Heart left ventricle (tissue), 16 donors: ENCODE data around the gene HSPA4. TPM values are rescaled to one million over a fixed set of nuclear protein-coding genes. Genes with fewer than 3 reads are reported as not detected.

Source experiments
- ATAC-seq, 4 donors: fragments of 200-7000 bp; cut with Tn5 transposase; one replicate each; pipeline ENCODE4 v1.9.1; 2020 to 2022; ENCODE audit warnings: moderate library complexity in 4 of 4, mild to moderate bottlenecking in 3 of 4, moderate number of reproducible peaks in 1 of 4
- DNase-seq, 5 donors: peaks; one replicate each; pipeline ENCODE4 v3.0.0-alpha.2; 2020
- H3K27ac ChIP-seq, 12 donors: fragments of 200-600 bp; sonication (generic) in 4 of 12; one replicate each; pipeline versions ENCODE4 v1.5.0 to v1.8.0; 2016 to 2022; ENCODE audit warnings: mild to moderate bottlenecking in 2 of 12
- H3K27me3 ChIP-seq, 9 donors: fragments of 200-600 bp; sonication (generic) in 2 of 9; one replicate each; pipeline versions ENCODE4 v1.5.1 to v1.8.0; 2016 to 2022; ENCODE audit warnings: mild to moderate bottlenecking in 3 of 9
- H3K36me3 ChIP-seq, 9 donors: fragments of 200-600 bp; sonication (generic) in 2 of 9; one replicate each; pipeline versions ENCODE4 v1.5.0 to v1.8.0; 2018 to 2022; ENCODE audit warnings: mild to moderate bottlenecking in 2 of 9
- H3K4me1 ChIP-seq, 12 donors: fragments of 200-600 bp; sonication (generic) in 4 of 12; one replicate each; pipeline versions ENCODE4 v1.5.0 to v1.8.0; 2016 to 2022; ENCODE audit warnings: mild to moderate bottlenecking in 3 of 12
- H3K4me3 ChIP-seq, 12 donors: fragments of 200-600 bp; sonication (generic) in 4 of 12; one replicate each; pipeline versions ENCODE4 v1.5.0 to v1.8.0; 2017 to 2022; ENCODE audit warnings: mild to moderate bottlenecking in 9 of 12, moderate library complexity in 4 of 12
- H3K9me3 ChIP-seq, 12 donors: fragments of 200-600 bp; sonication (generic) in 4 of 12; one replicate each; pipeline versions ENCODE4 v1.5.0 to v1.8.0; 2016 to 2022; ENCODE audit warnings: mild to moderate bottlenecking in 1 of 12
- POLR2A ChIP-seq, 2 donors: fragments of 450-650 bp; IDR thresholded peaks; one replicate each; pipeline ENCODE4 v1.6.1; 2017; ENCODE audit warnings: antibody characterized with exemption in 2 of 2, mild to moderate bottlenecking in 2 of 2, moderate library complexity in 2 of 2
- WGBS, 4 donors: extraction: QIAGEN DNeasy Blood & Tissue Kit in 2 of 4; methylation state at CpG; one replicate each; pipeline versions ENCODE4 v1.1.5 to v1.1.7; 2013 to 2018; 5-methylcytosine and 5-hydroxymethylcytosine counted together
- intact Hi-C, 10 donors: fragments of 100-400 bp; cut with DNase I; formaldehyde crosslinking; loops; one replicate each; pipeline versions ENCODE4 v1.11.1 to v1.14.2; 2022
- polyA plus RNA-seq, 2 donors: library from polyadenylated mRNA; stranded (reverse); fragments of 200-250 nt; gene quantifications; one replicate each; pipeline ENCODE4 v1.2.3, GENCODE V29; 2013
- total RNA-seq, 9 donors: library from RNA; depleted of rRNA in 2 of 9; stranded (reverse); fragments of >200 nt in 2 of 9; fragmentation: NEBNext Ultra II Directional in 3 of 9; extraction: Animal tissue kit (Norgen Biotek cat#: 25700) in 3 of 9; gene quantifications; one replicate each; pipeline versions ENCODE4 v1.1.0 to v1.2.4, GENCODE V29; 2016 to 2023
- TF ChIP-seq, protein P1 (sequence below), 12 donors: fragments of 200-600 bp; sonication (generic) in 4 of 12; IDR thresholded peaks; one replicate each; pipeline versions ENCODE4 v1.5.0 to v1.8.0; 2018 to 2022; ENCODE audit warnings: antibody characterized with exemption in 12 of 12, mild to moderate bottlenecking in 5 of 12
- donor health status: ischemic (EF 13 %, LVEDD 7.1; RV severe dilation, severe dysfunction).
- donor health status: healthy with polysubstance abuse.
- donor health status: DM: no; HTN: yes; CAD: no.
- donor health status: DM: no; HTN: no; CAD: no.
- donor health status: ischemic (EF 25% LVEDD 6.9; RV normal size, moderate dysfunction).
- donor health status: ischemic (EF 25% LVEDD 5.7; RV mildly dilated, moderate dysfunction).
- donor health status: healthy.
- donor health status: DM: yes; HTN: yes; CAD: no.
- donor health status: ischemic (EF 35%, LVEDD 5.7; RV mildly dilated, moderate dysfunction).
- donor health status: nonischemic (EF 11% LVEDD 7.7; RV severe dilation, severe dysfunction).
- donor health status: DM: yes; HTN: yes; CAD: no.
- donor health status: PGD.
- donor health status: ischemic (EF 29% LVEDD 5.4; RV normal size, mild dysfunction).
- donor health status: nonischemic (EF 23%, LVEDD 6.1; RV moderate dilation, normal function).

Gene HSPA4
- total and polyA plus RNA-seq, 11 donors, result 57.5 to 132 (median 98.5) TPM

DNA sequence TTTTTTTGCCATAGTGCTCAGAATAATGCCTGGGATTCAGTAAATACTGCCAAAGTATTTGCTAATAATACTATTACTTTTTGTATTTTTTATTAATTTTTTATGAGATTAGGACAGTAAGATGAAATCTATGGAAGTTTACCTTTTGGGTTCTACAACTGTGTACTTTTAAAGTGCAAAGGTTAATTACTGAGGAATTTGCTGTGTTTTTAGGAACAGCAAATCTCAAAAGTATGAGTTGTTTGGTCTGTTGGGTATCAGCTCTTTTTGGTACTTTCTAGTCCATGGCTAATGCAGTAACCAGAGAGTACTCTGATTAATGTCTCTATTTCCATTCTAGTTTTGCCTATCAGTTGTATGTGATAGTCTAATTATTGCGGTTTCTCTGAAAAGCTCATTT lies 5.1 kb downstream of the HSPA4 start:
- 90 to 99% (median 96%) methylated on average over 1 of the region's 1 CpG for WGBS, 4 donors
- intact Hi-C loops, result loop anchor here in 2 of 10 donors (10.0 kb wide), 2 partner anchors 92 to 192 kb away; partner anchors contain the start of genes AFF4 (in 1 of the 2), GDF9 (in 1 of the 2) and UQCRQ (in 1 of the 2)

DNA sequence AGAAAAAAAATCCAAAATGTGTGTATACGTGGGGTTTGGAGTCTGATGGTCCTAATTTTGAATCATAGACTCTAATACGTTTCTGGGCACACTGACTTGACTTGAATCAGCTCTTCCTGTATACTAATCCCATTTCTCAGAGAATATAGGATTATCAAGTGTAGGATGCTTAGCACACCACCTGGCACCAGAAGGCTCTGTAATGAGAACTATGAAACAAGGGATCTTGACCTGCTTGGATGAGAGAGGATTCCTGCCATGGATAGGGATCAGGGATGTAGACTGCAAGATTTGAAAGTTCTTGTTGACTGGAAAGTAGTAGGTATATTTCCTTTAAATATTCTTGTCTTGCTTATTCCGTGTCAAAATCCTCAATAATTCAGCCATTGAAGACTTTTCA lies 7.8 kb downstream of the HSPA4 start:
- WGBS, 4 donors, result 82 to 86% (median 83%) methylated on average over 3 of the region's 3 CpGs
- H3K27me3 ChIP-seq, result no peaks in the 10 kb centered on the region
- no peak for TF ChIP-seq POLR2A (IDR thresholded peaks at IDR 0.05)
- TF ChIP-seq, protein P1, sequence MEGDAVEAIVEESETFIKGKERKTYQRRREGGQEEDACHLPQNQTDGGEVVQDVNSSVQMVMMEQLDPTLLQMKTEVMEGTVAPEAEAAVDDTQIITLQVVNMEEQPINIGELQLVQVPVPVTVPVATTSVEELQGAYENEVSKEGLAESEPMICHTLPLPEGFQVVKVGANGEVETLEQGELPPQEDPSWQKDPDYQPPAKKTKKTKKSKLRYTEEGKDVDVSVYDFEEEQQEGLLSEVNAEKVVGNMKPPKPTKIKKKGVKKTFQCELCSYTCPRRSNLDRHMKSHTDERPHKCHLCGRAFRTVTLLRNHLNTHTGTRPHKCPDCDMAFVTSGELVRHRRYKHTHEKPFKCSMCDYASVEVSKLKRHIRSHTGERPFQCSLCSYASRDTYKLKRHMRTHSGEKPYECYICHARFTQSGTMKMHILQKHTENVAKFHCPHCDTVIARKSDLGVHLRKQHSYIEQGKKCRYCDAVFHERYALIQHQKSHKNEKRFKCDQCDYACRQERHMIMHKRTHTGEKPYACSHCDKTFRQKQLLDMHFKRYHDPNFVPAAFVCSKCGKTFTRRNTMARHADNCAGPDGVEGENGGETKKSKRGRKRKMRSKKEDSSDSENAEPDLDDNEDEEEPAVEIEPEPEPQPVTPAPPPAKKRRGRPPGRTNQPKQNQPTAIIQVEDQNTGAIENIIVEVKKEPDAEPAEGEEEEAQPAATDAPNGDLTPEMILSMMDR (IDR thresholded peaks at IDR 0.05), result no peak
- no peaks in the 10 kb centered on the region for H3K9me3 ChIP-seq
- no peak overlapping the region for H3K4me3 ChIP-seq
- no peak for ATAC-seq
- intact Hi-C loops, result loop anchor here in 2 of 10 donors (10.0 kb wide), 2 partner anchors 95 to 195 kb away; partner anchors contain the start of genes AFF4 (in 1 of the 2), GDF9 (in 1 of the 2) and UQCRQ (in 1 of the 2)
- H3K27ac ChIP-seq, result no peak overlapping the region
- no peak for DNase-seq
- peaks cover 0 to 54% (median 20%) of the 10 kb centered on the region in 12 donors for H3K4me1 ChIP-seq
- peaks cover 0 to 4% (median 0%) of the 10 kb centered on the region in 9 donors for H3K36me3 ChIP-seq

More for the DNA sequence above, 5.1 kb downstream of the HSPA4 start:
- no peak for TF ChIP-seq POLR2A (IDR thresholded peaks at IDR 0.05)
- TF ChIP-seq, protein P1 (IDR thresholded peaks at IDR 0.05), result no peak
- no peak overlapping the region for H3K4me3 ChIP-seq
- no peaks in the 10 kb centered on the region for H3K9me3 ChIP-seq
- H3K27me3 ChIP-seq, result no peaks in the 10 kb centered on the region
- no peak for DNase-seq
- no peak overlapping the region for H3K27ac ChIP-seq
- H3K36me3 ChIP-seq, result peaks cover 0 to 4% (median 0%) of the 10 kb centered on the region in 9 donors
- H3K4me1 ChIP-seq, result peaks cover 0 to 59% (median 29%) of the 10 kb centered on the region in 12 donors
- no peak for ATAC-seq

DNA sequence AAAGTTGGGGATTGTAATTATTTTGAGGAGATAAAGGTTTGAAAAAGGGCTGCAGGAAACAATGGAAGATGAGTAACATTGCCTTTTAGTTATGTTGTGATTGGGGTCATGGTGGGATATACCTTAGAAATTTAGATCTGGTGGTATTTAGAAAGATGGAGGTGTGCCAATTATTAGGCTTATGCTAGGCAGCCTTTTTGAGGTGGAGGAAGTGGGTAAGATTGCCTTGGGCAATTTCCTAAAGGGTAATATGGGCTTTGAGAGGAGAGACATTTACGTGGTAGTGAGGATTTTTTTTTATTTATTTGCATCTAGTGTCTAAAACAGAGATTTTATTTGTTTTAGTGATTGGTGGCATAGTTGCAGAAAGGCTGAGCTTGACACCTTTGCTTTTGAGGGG lies 10.5 kb downstream of the HSPA4 start:
- DNase-seq (no peak), ATAC-seq (no peak)
- TF ChIP-seq POLR2A (IDR thresholded peaks at IDR 0.05), result no peak
- TF ChIP-seq, protein P1 (IDR thresholded peaks at IDR 0.05), result no peak
- Histone ChIP-seq H3K9me3 (no peaks in the 10 kb centered on the region), H3K27ac (no peak overlapping the region), H3K4me1 (peaks cover 0 to 50% (median 22%) of the 10 kb centered on the region in 12 donors), H3K36me3 (peaks cover 0 to 26% (median 20%) of the 10 kb centered on the region in 9 donors), H3K27me3 (no peaks in the 10 kb centered on the region), H3K4me3 (no peak overlapping the region)
- 82 to 89% (median 85%) methylated on average over 1 of the region's 1 CpG for WGBS, 4 donors
- intact Hi-C loops, result no loop called here

DNA sequence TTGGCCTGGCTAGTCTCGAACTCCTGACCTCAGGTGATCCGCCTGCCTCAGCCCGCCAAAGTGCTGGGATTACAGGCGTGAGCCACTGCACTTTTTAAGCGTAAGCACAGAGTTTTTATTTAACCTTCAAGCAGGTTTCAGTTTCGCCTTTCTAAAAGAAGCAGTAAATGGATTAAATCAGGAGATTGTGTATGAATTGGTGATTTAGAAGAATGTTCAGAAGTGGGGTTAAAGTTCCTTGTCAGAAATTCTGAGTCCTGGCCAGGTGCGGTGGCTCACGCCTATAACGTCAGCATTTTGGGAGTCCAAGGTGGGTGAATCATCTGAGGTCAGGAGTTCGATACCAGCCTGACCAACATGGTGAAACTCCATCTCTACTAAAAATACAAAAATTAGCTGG lies 12.2 kb downstream of the HSPA4 start:
- intact Hi-C loops, result no loop called here
- Histone ChIP-seq H3K4me1 (peaks cover 0 to 34% (median 16%) of the 10 kb centered on the region in 12 donors), H3K27ac (no peak overlapping the region), H3K27me3 (no peaks in the 10 kb centered on the region), H3K9me3 (no peaks in the 10 kb centered on the region), H3K4me3 (no peak overlapping the region), H3K36me3 (peaks cover 0 to 43% (median 35%) of the 10 kb centered on the region in 9 donors)
- ATAC-seq (no peak), DNase-seq (no peak)
- TF ChIP-seq POLR2A (IDR thresholded peaks at IDR 0.05), result no peak
- TF ChIP-seq, protein P1 (IDR thresholded peaks at IDR 0.05), result no peak
- 78 to 87% (median 85%) methylated on average over 10 of the region's 10 CpGs for WGBS, 4 donors
